Neural progenitor cell (in vitro differentiated cells): ENCODE results near the gene CHST13.

Source experiments
- EZH2 ChIP-seq: fragments of 200-600 bp; sonication (generic); IDR thresholded peaks from 2 replicates; pipeline ENCODE4 v1.6.1; 2017; ENCODE audit warnings: antibody characterized with exemption, mild to moderate bottlenecking, moderate library complexity
- EZH2phosphoT487 ChIP-seq: fragments of 200-600 bp; sonication (generic); IDR thresholded peaks from 2 replicates; pipeline ENCODE4 v1.6.1; 2017; ENCODE audit warnings: antibody characterized with exemption
- TF ChIP-seq, protein P1 (sequence below): fragments of 200-600 bp; sonication (generic); IDR thresholded peaks from 2 replicates; pipeline ENCODE4 v1.5.1; 2017; ENCODE audit warnings: antibody characterized with exemption, mild to moderate bottlenecking

DNA sequence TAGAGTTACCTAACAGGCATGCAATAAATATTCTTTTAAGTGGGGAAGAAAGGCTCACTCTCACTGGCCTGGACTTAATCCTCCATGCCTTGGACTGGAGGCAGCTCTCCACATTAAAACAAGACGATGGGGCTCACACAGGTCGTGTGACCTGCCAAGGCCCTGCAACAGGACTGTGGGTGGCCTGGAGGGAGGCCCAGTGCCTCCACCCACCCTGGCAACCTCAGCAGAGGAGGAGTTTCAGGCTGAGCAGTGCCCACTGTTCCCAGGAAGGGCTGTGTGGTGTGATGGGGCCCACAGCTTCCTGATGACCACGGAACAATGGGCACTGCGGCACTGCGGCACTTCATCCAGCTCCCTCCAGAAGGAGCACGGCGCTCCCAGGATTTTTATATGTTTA, 11.9 kb upstream of the CHST13 start:
- TF ChIP-seq, protein P1, sequence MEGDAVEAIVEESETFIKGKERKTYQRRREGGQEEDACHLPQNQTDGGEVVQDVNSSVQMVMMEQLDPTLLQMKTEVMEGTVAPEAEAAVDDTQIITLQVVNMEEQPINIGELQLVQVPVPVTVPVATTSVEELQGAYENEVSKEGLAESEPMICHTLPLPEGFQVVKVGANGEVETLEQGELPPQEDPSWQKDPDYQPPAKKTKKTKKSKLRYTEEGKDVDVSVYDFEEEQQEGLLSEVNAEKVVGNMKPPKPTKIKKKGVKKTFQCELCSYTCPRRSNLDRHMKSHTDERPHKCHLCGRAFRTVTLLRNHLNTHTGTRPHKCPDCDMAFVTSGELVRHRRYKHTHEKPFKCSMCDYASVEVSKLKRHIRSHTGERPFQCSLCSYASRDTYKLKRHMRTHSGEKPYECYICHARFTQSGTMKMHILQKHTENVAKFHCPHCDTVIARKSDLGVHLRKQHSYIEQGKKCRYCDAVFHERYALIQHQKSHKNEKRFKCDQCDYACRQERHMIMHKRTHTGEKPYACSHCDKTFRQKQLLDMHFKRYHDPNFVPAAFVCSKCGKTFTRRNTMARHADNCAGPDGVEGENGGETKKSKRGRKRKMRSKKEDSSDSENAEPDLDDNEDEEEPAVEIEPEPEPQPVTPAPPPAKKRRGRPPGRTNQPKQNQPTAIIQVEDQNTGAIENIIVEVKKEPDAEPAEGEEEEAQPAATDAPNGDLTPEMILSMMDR: no peak
- no peak for TF ChIP-seq EZH2
- no peak for TF ChIP-seq EZH2phosphoT487
